Activated B cell treated with CpG ODN at 0.5 μM for 24 hours (primary cell): ENCODE results near the gene GAGE1. TPM values are rescaled to one million over a fixed set of nuclear protein-coding genes. Genes with fewer than 3 reads are reported as not detected.

Experiments
- ATAC-seq: fragments of 200-7000 bp; cut with Tn5 transposase; one replicate; pipeline ENCODE4 v1.10.0; 2021; ENCODE audit warnings: low read depth, mild to moderate bottlenecking, moderate library complexity
- CTCF ChIA-PET: fragments of 350-600 bp; sonication (Branson Sonifier 250); formaldehyde crosslinking; loops from one replicate; lab custom pipeline; 2021; ENCODE audit warnings: antibody characterized with exemption; lab: Charles Lee
- POLR2A ChIA-PET: fragments of 350-600 bp; sonication (Branson Sonifier 250); formaldehyde crosslinking; loops from one replicate; lab custom pipeline; 2021; ENCODE audit warnings: antibody characterized with exemption; lab: Charles Lee
- DNase-seq: peaks from one replicate; pipeline ENCODE4 v3.0.0; 2022
- H3K27ac Mint-ChIP-seq: one replicate; pipeline ENCODE4 v1.8.0; 2020; ENCODE audit warnings: mixed read lengths
- H3K27me3 Mint-ChIP-seq: one replicate; pipeline ENCODE4 v1.8.0; 2021; ENCODE audit warnings: mixed read lengths
- H3K36me3 Mint-ChIP-seq: one replicate; pipeline ENCODE4 v1.8.0; 2021; ENCODE audit warnings: low read depth, mixed read lengths
- H3K4me1 Mint-ChIP-seq: one replicate; pipeline ENCODE4 v1.8.0; 2021; ENCODE audit warnings: mixed read lengths
- H3K4me3 Mint-ChIP-seq: one replicate; pipeline ENCODE4 v1.8.0; 2020; ENCODE audit warnings: mild to moderate bottlenecking, mixed read lengths
- H3K9me3 Mint-ChIP-seq: one replicate; pipeline ENCODE4 v1.8.0; 2020; ENCODE audit warnings: mixed read lengths
- CTCF ChIP-seq: fragments of 200-600 bp; IDR thresholded peaks from one replicate; pipeline ENCODE4 v1.8.0; 2022; ENCODE audit warnings: antibody characterized with exemption, mild to moderate bottlenecking
- intact Hi-C: fragments of 100-400 bp; cut with micrococcal nuclease; formaldehyde crosslinking; loops from one replicate; pipeline ENCODE4 v1.15.1; 2024
- total RNA-seq: library from RNA; stranded (reverse); gene quantifications from 2 replicates; pipeline ENCODE4 v1.2.3, GENCODE V29; 2022

The GAGE1 gene
- total RNA-seq, 1 donor from 2014 or later, result not detected

GRCh38 chrX:49610718-49611310, 12.0 kb downstream of the GAGE1 start:
- Mint-ChIP-seq H3K27ac (no peak overlapping the region), H3K9me3 (no peaks in the 10 kb centered on the region), H3K36me3 (no peaks in the 10 kb centered on the region), H3K27me3 (no peaks in the 10 kb centered on the region), H3K4me3 (no peak overlapping the region), H3K4me1 (no peaks in the 10 kb centered on the region)
- CTCF ChIA-PET, result no interaction called here
- intact Hi-C loops, result no loop called here
- no peak for TF ChIP-seq CTCF
- no peak for ATAC-seq
- DNase-seq, result no peak
- POLR2A ChIA-PET, result no interaction called here

GRCh38 chrX:49618574-49618973, 19.8 kb downstream of the GAGE1 start:
- ChIA-PET CTCF (no interaction called here), POLR2A (no interaction called here)
- H3K4me1 Mint-ChIP-seq, result no peaks in the 10 kb centered on the region
- intact Hi-C loops, result no loop called here
- H3K4me3 Mint-ChIP-seq, result no peak overlapping the region
- ATAC-seq (no peak), DNase-seq (no peak)
- no peaks in the 10 kb centered on the region for H3K9me3 Mint-ChIP-seq
- H3K27me3 Mint-ChIP-seq, result no peaks in the 10 kb centered on the region
- TF ChIP-seq CTCF, result no peak
- no peak overlapping the region for H3K27ac Mint-ChIP-seq
- H3K36me3 Mint-ChIP-seq, result no peaks in the 10 kb centered on the region

- no peaks in the 10 kb centered on the region for H3K36me3 Mint-ChIP-seq
- DNase-seq, result no peak
- no peaks in the 10 kb centered on the region for H3K4me1 Mint-ChIP-seq
- CTCF ChIA-PET, result no interaction called here
- peaks cover 2% of the 10 kb centered on the region for H3K9me3 Mint-ChIP-seq
- no peaks in the 10 kb centered on the region for H3K27me3 Mint-ChIP-seq
- no peak for TF ChIP-seq CTCF
- H3K4me3 Mint-ChIP-seq, result peak overlapping the region; percentile 24
- intact Hi-C loops, result no loop called here
- no peak for ATAC-seq
- POLR2A ChIA-PET, result no interaction called here
- H3K27ac Mint-ChIP-seq, result no peak overlapping the region
Measured at GRCh38 chrX:49627086-49627777, 28.4 kb downstream of the GAGE1 start.

GRCh38 chrX:49644991-49645637, 46.3 kb downstream of the GAGE1 start:
- POLR2A ChIA-PET, result no interaction called here
- no peaks in the 10 kb centered on the region for H3K9me3 Mint-ChIP-seq
- no peaks in the 10 kb centered on the region for H3K36me3 Mint-ChIP-seq
- CTCF ChIA-PET, result no interaction called here
- no peaks in the 10 kb centered on the region for H3K4me1 Mint-ChIP-seq
- no peak for ATAC-seq
- H3K27me3 Mint-ChIP-seq, result no peaks in the 10 kb centered on the region
- no peak for DNase-seq
- no peak overlapping the region for H3K4me3 Mint-ChIP-seq
- intact Hi-C loops, result no loop called here
- TF ChIP-seq CTCF, result no peak
- H3K27ac Mint-ChIP-seq, result no peak overlapping the region

GRCh38 chrX:49656533-49656932, 57.7 kb downstream of the GAGE1 start:
- Mint-ChIP-seq H3K27me3 (peaks cover 1% of the 10 kb centered on the region), H3K36me3 (no peaks in the 10 kb centered on the region), H3K9me3 (no peaks in the 10 kb centered on the region), H3K4me3 (no peak overlapping the region), H3K27ac (no peak overlapping the region), H3K4me1 (no peaks in the 10 kb centered on the region)
- no peak for TF ChIP-seq CTCF
- intact Hi-C loops, result no loop called here
- ATAC-seq, result no peak
- no peak for DNase-seq
- ChIA-PET CTCF (no interaction called here), POLR2A (no interaction called here)
